PC-9 (cell line): ENCODE results near the gene NSMCE1. TPM values are rescaled to one million over a fixed set of nuclear protein-coding genes. Genes with fewer than 3 reads are reported as not detected.

Experiments used
- BruUV-seq: library from RNA; stranded (reverse); fragments of 400-500 nt; replicated peaks from 2 replicates; lab custom pipeline; 2021; lab: Mats Ljungman, UMichigan
- CTCF ChIA-PET: fragments of 300-600 bp; sonication (Branson Sonifier 250); formaldehyde crosslinking; loops from one replicate; lab custom pipeline; 2022; ENCODE audit warnings: antibody characterized with exemption; lab: Charles Lee
- POLR2A ChIA-PET: fragments of 300-600 bp; sonication (Branson Sonifier 250); formaldehyde crosslinking; loops from one replicate; lab custom pipeline; 2022; ENCODE audit warnings: antibody characterized with exemption; ENCODE audit not compliant: unreplicated experiment; lab: Charles Lee
- DNase-seq, 2 experiments: peaks; one replicate each; pipeline versions ENCODE4 v3.0.0 to v3.0.0-alpha.2; 2015 to 2022; ENCODE audit warnings: mixed read lengths in 1 of 2
- H2AFZ ChIP-seq: fragments of 200-600 bp; sonication (generic); 2 replicates; pipeline ENCODE4 v1.8.1; 2017; ENCODE audit warnings: antibody characterized with exemption
- H3F3A ChIP-seq: fragments of 200-600 bp; sonication (generic); 2 replicates; pipeline ENCODE4 v1.8.1; 2017; ENCODE audit warnings: antibody characterized with exemption, mild to moderate bottlenecking, low read depth; ENCODE audit not compliant: insufficient read depth
- H3K27ac ChIP-seq: fragments of 200-600 bp; sonication (generic); 2 replicates; pipeline ENCODE4 v1.6.1; 2016; ENCODE audit warnings: mixed run types
- H3K27me3 ChIP-seq: fragments of 200-600 bp; sonication (generic); 2 replicates; pipeline ENCODE4 v1.6.1; 2016; ENCODE audit warnings: low read depth, mixed run types; ENCODE audit not compliant: insufficient read depth
- H3K36me3 ChIP-seq: fragments of 200-600 bp; sonication (generic); 2 replicates; pipeline ENCODE4 v1.6.1; 2016; ENCODE audit warnings: low read depth, mixed run types
- H3K4me1 ChIP-seq: fragments of 200-600 bp; sonication (generic); replicated peaks from 2 replicates; pipeline ENCODE4 v1.6.1; 2016; ENCODE audit warnings: mixed run types; ENCODE audit not compliant: insufficient read depth
- H3K4me2 ChIP-seq: fragments of 200-600 bp; sonication (generic); 2 replicates; pipeline ENCODE4 v1.6.1; 2017; ENCODE audit warnings: mixed run types
- H3K4me3 ChIP-seq: fragments of 200-600 bp; sonication (generic); 2 replicates; pipeline ENCODE4 v1.6.1; 2016; ENCODE audit warnings: mixed run types
- H3K79me2 ChIP-seq: fragments of 200-600 bp; sonication (generic); 2 replicates; pipeline ENCODE4 v1.6.1; 2017; ENCODE audit warnings: low read depth, mixed run types
- H3K9me2 ChIP-seq: fragments of 200-600 bp; sonication (generic); 2 replicates; pipeline ENCODE4 v1.8.1; 2017; ENCODE audit warnings: mild to moderate bottlenecking; ENCODE audit not compliant: insufficient read depth
- H3K9me3 ChIP-seq: fragments of 200-600 bp; sonication (generic); 2 replicates; pipeline ENCODE4 v1.8.1; 2016; ENCODE audit warnings: low read depth; ENCODE audit not compliant: insufficient read depth
- H4K20me1 ChIP-seq: fragments of 200-600 bp; sonication (generic); 2 replicates; pipeline ENCODE4 v1.8.1; 2017; ENCODE audit not compliant: insufficient read depth
- CTCF ChIP-seq: fragments of 200-600 bp; sonication (generic); conservative IDR thresholded peaks from 2 replicates; pipeline ENCODE4 v1.6.1; 2017; ENCODE audit warnings: mixed run types, antibody characterized with exemption, mild to moderate bottlenecking, moderate library complexity
- EZH2 ChIP-seq: fragments of 200-600 bp; sonication (generic); IDR thresholded peaks from 2 replicates; pipeline ENCODE4 v1.8.0; 2017; ENCODE audit warnings: antibody characterized with exemption, low read depth
- intact Hi-C: fragments of 100-400 bp; cut with micrococcal nuclease; formaldehyde crosslinking; loops from one replicate; pipeline ENCODE4 v1.10.0; 2022; ENCODE audit not compliant: unreplicated experiment
- total RNA-seq: library from RNA; stranded (reverse); gene quantifications from 2 replicates; pipeline ENCODE4 v1.2.3, GENCODE V29; 2021

Gene NSMCE1
- total RNA-seq, 1 experiment from 2014 or later, result 114 TPM

- 0 out of 2 replicates have a peak, but pooled peaks cover 9% of the 10 kb centered on the region for H3K79me2 ChIP-seq
- intact Hi-C loops, result no loop called here
- BruUV-seq, result no TSS peak
- no peaks in the 10 kb centered on the region for H3K27me3 ChIP-seq
- H4K20me1 ChIP-seq, result no peaks in the 10 kb centered on the region
- DNase-seq, result no peak
- TF ChIP-seq CTCF, result no peak
- no peak for TF ChIP-seq EZH2
- H3K36me3 ChIP-seq, result no peaks in the 10 kb centered on the region
- peaks cover 13% of the 10 kb centered on the region; the same call in 1 of the 2 replicates for H3K9me3 ChIP-seq
- no peak overlapping the region for H3K4me3 ChIP-seq
- H3K4me2 ChIP-seq, result no peak overlapping the region
- peaks cover 6% of the 10 kb centered on the region for H3F3A ChIP-seq
- H2AFZ ChIP-seq, result no peak overlapping the region
- POLR2A ChIA-PET, result no interaction called here
- CTCF ChIA-PET, result no interaction called here
- no peaks in the 10 kb centered on the region for H3K9me2 ChIP-seq
- peaks cover 7% of the 10 kb centered on the region for H3K4me1 ChIP-seq
- no peak overlapping the region for H3K27ac ChIP-seq
Observed at GRCh38 chr16:27308792-27309191, 40.2 kb upstream of the NSMCE1 start.

GRCh38 chr16:27305839-27306442 is 37.4 kb upstream of the NSMCE1 start:
- no peaks in the 10 kb centered on the region; the same call in 1 of the 2 replicates for H3F3A ChIP-seq
- TF ChIP-seq EZH2 (no peak), CTCF (no peak)
- no peak overlapping the region for H3K4me2 ChIP-seq
- peaks cover 13% of the 10 kb centered on the region; the same call in 1 of the 2 replicates for H3K9me3 ChIP-seq
- ChIA-PET POLR2A (interaction anchor here (0.6 kb wide), 1 partner anchor 42 kb away, joined by 5 read pairs; no protein-coding TSS in a partner anchor), CTCF (no interaction called here)
- H3K27ac ChIP-seq, result no peak overlapping the region
- intact Hi-C loops, result no loop called here
- no peak overlapping the region for H2AFZ ChIP-seq
- H3K4me1 ChIP-seq, result no peaks in the 10 kb centered on the region
- no peaks in the 10 kb centered on the region for H3K36me3 ChIP-seq
- no peaks in the 10 kb centered on the region for H3K79me2 ChIP-seq
- H3K9me2 ChIP-seq, result no peaks in the 10 kb centered on the region
- no peaks in the 10 kb centered on the region for H4K20me1 ChIP-seq
- H3K4me3 ChIP-seq, result no peak overlapping the region
- BruUV-seq, result no TSS peak
- DNase-seq, result no peak
- no peaks in the 10 kb centered on the region for H3K27me3 ChIP-seq

DNA sequence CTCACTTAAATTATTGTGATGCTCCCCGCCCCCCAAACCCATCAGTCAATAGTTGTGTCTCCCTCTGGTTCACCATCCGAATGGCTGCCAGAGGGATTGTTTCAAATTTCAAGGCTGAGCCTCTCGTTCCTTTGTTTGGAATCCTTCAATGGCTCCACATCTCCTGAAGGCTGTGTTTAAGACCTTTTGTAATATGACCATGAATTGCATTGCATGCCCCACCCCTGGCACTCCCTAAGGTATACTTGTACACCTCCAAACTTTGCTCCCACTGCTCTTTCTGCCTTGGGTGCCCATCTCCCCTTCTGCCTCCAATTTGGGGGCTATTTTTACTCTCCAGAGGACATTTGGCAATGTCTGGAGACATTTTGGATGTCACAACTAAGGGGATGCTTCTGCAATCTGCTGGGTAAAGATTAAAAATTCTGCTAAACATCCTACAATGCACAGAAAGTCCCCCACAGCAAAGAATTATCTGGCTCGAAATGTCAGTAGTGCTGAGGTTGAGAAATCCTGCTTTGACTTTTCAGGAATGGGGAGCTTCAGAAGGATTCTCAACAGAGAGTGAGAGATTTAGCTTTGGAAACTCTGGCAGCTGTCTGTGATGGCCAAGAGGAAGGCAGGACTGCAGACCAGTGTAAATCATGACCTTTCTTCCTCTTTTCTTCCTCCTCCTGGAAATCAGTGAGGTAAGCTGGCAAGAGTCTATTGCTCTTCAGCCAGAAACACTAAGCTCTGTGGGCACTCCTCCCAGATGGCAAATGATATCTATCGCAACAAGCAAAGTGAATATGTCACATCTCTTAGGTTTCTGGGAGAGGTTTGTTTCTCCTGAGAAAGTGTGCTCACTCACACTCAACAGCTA is 36.5 kb upstream of the NSMCE1 start:
- no peaks in the 10 kb centered on the region for H3K36me3 ChIP-seq
- H3K4me2 ChIP-seq, result no peak overlapping the region
- H3K9me2 ChIP-seq, result no peaks in the 10 kb centered on the region
- CTCF ChIA-PET, result no interaction called here
- peaks cover 13% of the 10 kb centered on the region; the same call in 1 of the 2 replicates for H3K9me3 ChIP-seq
- H3K4me3 ChIP-seq, result no peak overlapping the region
- no peak for TF ChIP-seq EZH2
- TF ChIP-seq CTCF, result no peak
- H3F3A ChIP-seq, result no peaks in the 10 kb centered on the region; the same call in 1 of the 2 replicates
- no TSS peak for BruUV-seq
- DNase-seq, result no peak
- no peaks in the 10 kb centered on the region for H3K4me1 ChIP-seq
- POLR2A ChIA-PET, result interaction anchor here (0.6 kb wide), 1 partner anchor 41 kb away, joined by 5 read pairs; no protein-coding TSS in a partner anchor
- H2AFZ ChIP-seq, result no peak overlapping the region
- H4K20me1 ChIP-seq, result no peaks in the 10 kb centered on the region
- no peaks in the 10 kb centered on the region for H3K27me3 ChIP-seq
- intact Hi-C loops, result no loop called here
- H3K27ac ChIP-seq, result no peak overlapping the region
- H3K79me2 ChIP-seq, result no peaks in the 10 kb centered on the region
